Measurements from ENCODE around the gene CMPK1. TPM values are rescaled to one million over a fixed set of nuclear protein-coding genes. Genes with fewer than 3 reads are reported as not detected.

Gene CMPK1
- polyA plus RNA-seq, 1 donor (not counting 4 experiments of a cell fraction or from before 2014, with no cell fraction given), result 63.8 TPM

- peaks cover 0 to 3% of the 10 kb centered on the region in 2 experiments for H3K36me3 ChIP-seq (ENCODE audit: control insufficient read depth in 2 of 2, extremely low read depth in 1 of 2, insufficient read depth in 2 of 2, low read length in 2 of 2)
- H3K9me1 ChIP-seq (ENCODE audit: control insufficient read depth, extremely low read depth, insufficient read depth, low read length), result peaks cover 2% of the 10 kb centered on the region
- no peak for DNase-seq (ENCODE audit: low read depth, low spot score)
- H3K79me2 ChIP-seq (ENCODE audit: control insufficient read depth, insufficient read depth, low read length), result peaks cover 40% of the 10 kb centered on the region
- H3K9ac ChIP-seq (ENCODE audit: control insufficient read depth, extremely low read depth, insufficient read depth, low read length), result peak overlapping the region; percentile 87
- peaks cover 12% of the 10 kb centered on the region for H3K4me1 ChIP-seq (ENCODE audit: control insufficient read depth, extremely low read depth, insufficient read depth, low read length)
- H2AFZ ChIP-seq (ENCODE audit: control insufficient read depth, low read length), result peak overlapping the region; percentile 95
- dilution Hi-C loops (cut with MboI; ENCODE audit: extremely low pct_ligation_motif_present, low sequenced_read_pairs), result no loop called here
- TF ChIP-seq, protein P1, sequence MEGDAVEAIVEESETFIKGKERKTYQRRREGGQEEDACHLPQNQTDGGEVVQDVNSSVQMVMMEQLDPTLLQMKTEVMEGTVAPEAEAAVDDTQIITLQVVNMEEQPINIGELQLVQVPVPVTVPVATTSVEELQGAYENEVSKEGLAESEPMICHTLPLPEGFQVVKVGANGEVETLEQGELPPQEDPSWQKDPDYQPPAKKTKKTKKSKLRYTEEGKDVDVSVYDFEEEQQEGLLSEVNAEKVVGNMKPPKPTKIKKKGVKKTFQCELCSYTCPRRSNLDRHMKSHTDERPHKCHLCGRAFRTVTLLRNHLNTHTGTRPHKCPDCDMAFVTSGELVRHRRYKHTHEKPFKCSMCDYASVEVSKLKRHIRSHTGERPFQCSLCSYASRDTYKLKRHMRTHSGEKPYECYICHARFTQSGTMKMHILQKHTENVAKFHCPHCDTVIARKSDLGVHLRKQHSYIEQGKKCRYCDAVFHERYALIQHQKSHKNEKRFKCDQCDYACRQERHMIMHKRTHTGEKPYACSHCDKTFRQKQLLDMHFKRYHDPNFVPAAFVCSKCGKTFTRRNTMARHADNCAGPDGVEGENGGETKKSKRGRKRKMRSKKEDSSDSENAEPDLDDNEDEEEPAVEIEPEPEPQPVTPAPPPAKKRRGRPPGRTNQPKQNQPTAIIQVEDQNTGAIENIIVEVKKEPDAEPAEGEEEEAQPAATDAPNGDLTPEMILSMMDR (optimal IDR thresholded peaks at IDR 0.05 in 1 of 3, IDR thresholded peaks at IDR 0.05 in 1 of 3, conservative IDR thresholded peaks at IDR 0.05 in 1 of 3; ENCODE audit: extremely low read depth in 1 of 3, insufficient read depth in 2 of 3, low read length in 3 of 3), result peak in 1 of 3 experiments; percentile 40
- TF ChIP-seq EZH2 (IDR thresholded peaks at IDR 0.05; ENCODE audit: low read length), result no peak
- no peak for FAIRE-seq
- no peaks in the 10 kb centered on the region for H4K20me1 ChIP-seq (ENCODE audit: control insufficient read depth, extremely low read depth, insufficient read depth, low read length)
- H3K27me3 ChIP-seq (ENCODE audit: control insufficient read depth, extremely low read depth, insufficient read depth, low read length), result no peaks in the 10 kb centered on the region
- H3K9me3 ChIP-seq (ENCODE audit: control insufficient read depth, low read depth, low read length), result no peaks in the 10 kb centered on the region
- H3K4me3 ChIP-seq (ENCODE audit: control insufficient read depth in 2 of 3, extremely low read depth in 1 of 3, insufficient read depth in 2 of 3, low read depth in 1 of 3, low read length in 3 of 3), result peak overlapping the region; percentile 79 to 92 (median 85)
- H3K27ac ChIP-seq (ENCODE audit: control insufficient read depth, insufficient read depth, low read length), result peak overlapping the region; percentile 73
- peak overlapping the region; percentile 72 for H3K4me2 ChIP-seq (ENCODE audit: control insufficient read depth, extremely low read depth, insufficient read depth, low read depth, low read length)
Measured at GRCh38 chr1:47333922-47334764, 553 bp downstream of the CMPK1 start.

DNA sequence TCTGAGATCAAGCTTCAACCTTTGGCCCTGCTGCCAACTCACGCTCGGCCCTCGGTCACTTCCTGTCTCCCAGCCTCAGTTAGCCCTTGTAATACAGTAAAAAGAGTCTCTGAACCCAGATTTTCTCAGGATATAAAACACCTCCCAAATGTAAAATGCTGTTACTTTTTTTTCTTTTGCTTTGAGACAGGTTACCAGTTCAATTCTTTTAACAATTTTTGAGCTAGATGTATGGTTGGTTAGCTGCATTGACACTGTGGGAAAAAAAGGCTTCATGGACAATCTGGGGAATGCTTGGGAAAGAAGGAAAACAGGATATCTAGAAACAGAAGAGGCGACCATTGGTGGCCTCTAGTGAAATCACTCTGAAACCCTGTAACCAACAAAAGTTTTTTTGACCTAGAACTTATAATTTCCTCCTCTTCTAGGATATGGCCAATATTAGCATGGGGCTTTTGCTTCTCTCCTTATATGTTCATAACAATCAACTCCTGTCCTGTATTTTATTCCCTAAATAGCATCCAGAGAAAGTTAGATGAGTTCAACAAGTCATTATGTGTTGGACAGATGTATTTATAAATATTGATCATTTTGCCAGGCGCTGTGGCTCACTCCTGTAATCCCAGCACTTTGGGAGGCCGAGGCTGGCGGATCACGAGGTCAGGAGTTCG is 1.3 kb downstream of the CMPK1 start:
- Histone ChIP-seq H3K27me3 (ENCODE audit: control insufficient read depth, extremely low read depth, insufficient read depth, low read length) (no peaks in the 10 kb centered on the region), H3K27ac (ENCODE audit: control insufficient read depth, insufficient read depth, low read length) (peak overlapping the region; percentile 73), H2AFZ (ENCODE audit: control insufficient read depth, low read length) (peak overlapping the region; percentile 95), H3K4me3 (ENCODE audit: control insufficient read depth in 2 of 3, extremely low read depth in 1 of 3, insufficient read depth in 2 of 3, low read depth in 1 of 3, low read length in 3 of 3) (peak overlapping the region; percentile 79 to 92 (median 85)), H3K9me1 (ENCODE audit: control insufficient read depth, extremely low read depth, insufficient read depth, low read length) (peaks cover 2% of the 10 kb centered on the region), H3K4me1 (ENCODE audit: control insufficient read depth, extremely low read depth, insufficient read depth, low read length) (peaks cover 12% of the 10 kb centered on the region), H3K9me3 (ENCODE audit: control insufficient read depth, low read depth, low read length) (no peaks in the 10 kb centered on the region), H3K4me2 (ENCODE audit: control insufficient read depth, extremely low read depth, insufficient read depth, low read depth, low read length) (peak overlapping the region; percentile 72), H4K20me1 (ENCODE audit: control insufficient read depth, extremely low read depth, insufficient read depth, low read length) (no peaks in the 10 kb centered on the region), H3K36me3 (ENCODE audit: control insufficient read depth in 2 of 2, extremely low read depth in 1 of 2, insufficient read depth in 2 of 2, low read length in 2 of 2) (peaks cover 0 to 3% of the 10 kb centered on the region in 2 experiments), H3K79me2 (ENCODE audit: control insufficient read depth, insufficient read depth, low read length) (peaks cover 46% of the 10 kb centered on the region), H3K9ac (ENCODE audit: control insufficient read depth, extremely low read depth, insufficient read depth, low read length) (peak overlapping the region; percentile 87)
- FAIRE-seq (no peak), DNase-seq (ENCODE audit: low read depth, low spot score) (no peak)
- no peak for TF ChIP-seq EZH2 (IDR thresholded peaks at IDR 0.05; ENCODE audit: low read length)
- TF ChIP-seq, protein P1 (optimal IDR thresholded peaks at IDR 0.05 in 1 of 3, IDR thresholded peaks at IDR 0.05 in 1 of 3, conservative IDR thresholded peaks at IDR 0.05 in 1 of 3; ENCODE audit: extremely low read depth in 1 of 3, insufficient read depth in 2 of 3, low read length in 3 of 3), result no peak
- dilution Hi-C loops (cut with MboI; ENCODE audit: extremely low pct_ligation_motif_present, low sequenced_read_pairs), result no loop called here
